ENCODE measurements around the gene CMTM7.

DNA sequence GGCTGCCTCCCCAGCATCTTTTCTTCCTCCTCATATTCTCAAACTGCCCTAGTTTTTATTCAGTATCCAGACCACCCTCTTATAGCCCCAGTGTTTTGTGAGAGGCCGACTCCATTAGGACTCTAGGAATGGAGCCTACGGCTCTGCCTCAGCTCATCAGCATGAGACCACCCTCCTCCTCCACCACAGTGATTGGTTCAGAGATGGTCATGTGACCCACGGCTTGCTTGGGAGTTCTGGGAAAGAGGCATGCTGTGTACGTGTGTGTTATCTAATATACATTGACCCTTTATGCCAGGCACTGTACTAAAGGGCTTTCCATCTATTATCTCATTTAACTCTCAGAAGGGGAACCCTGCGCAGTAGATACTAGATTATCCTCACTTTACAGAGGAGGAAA, 17.8 kb upstream of the CMTM7 start:
- TF ChIP-seq, protein P1, sequence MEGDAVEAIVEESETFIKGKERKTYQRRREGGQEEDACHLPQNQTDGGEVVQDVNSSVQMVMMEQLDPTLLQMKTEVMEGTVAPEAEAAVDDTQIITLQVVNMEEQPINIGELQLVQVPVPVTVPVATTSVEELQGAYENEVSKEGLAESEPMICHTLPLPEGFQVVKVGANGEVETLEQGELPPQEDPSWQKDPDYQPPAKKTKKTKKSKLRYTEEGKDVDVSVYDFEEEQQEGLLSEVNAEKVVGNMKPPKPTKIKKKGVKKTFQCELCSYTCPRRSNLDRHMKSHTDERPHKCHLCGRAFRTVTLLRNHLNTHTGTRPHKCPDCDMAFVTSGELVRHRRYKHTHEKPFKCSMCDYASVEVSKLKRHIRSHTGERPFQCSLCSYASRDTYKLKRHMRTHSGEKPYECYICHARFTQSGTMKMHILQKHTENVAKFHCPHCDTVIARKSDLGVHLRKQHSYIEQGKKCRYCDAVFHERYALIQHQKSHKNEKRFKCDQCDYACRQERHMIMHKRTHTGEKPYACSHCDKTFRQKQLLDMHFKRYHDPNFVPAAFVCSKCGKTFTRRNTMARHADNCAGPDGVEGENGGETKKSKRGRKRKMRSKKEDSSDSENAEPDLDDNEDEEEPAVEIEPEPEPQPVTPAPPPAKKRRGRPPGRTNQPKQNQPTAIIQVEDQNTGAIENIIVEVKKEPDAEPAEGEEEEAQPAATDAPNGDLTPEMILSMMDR (IDR thresholded peaks at IDR 0.05; ENCODE audit: low read depth, low read length, poor library complexity, severe bottlenecking): no peak
- no peak for TF ChIP-seq EZH2phosphoT487 (IDR thresholded peaks at IDR 0.05; ENCODE audit: borderline replicate concordance, low read length)

All from DOHH2 (cell line).